22Rv1 (cell line): ENCODE results near the gene CLEC4F.

Source experiments
- CTCF ChIP-seq: fragments of 450-650 bp; IDR thresholded peaks from 2 replicates; pipeline ENCODE4 v1.5.1; 2017; ENCODE audit warnings: mild to moderate bottlenecking
- ZFX ChIP-seq: fragments of 450-650 bp; IDR thresholded peaks from 2 replicates; pipeline ENCODE4 v1.6.1; 2017; ENCODE audit warnings: antibody characterized with exemption, borderline replicate concordance

- TF ChIP-seq CTCF (no peak), ZFX (no peak)
These were observed 7.7 kb upstream of the CLEC4F start for GRCh38 chr2:70828115-70828514.
